ENCODE data around the gene CYP20A1.
A peak's percentile ranks its signal among the peaks of the same experiment; 100 is the strongest.
"Not testable (repeated sequence)": the region's sequence is repeated elsewhere in the genome, so short reads cannot be mapped to it uniquely, and the experiment has no call there.

CYP20A1 gene

GRCh38 chr2:203238704-203239526, at the start of gene CYP20A1:
Gene CYP20A1 (plus strand): TSS chr2:203239018. CDS start chr2:203239063, 45 bp downstream.
- DNase-seq (ENCODE audit: low spot score): peak; percentile 82

GRCh38 chr2:203190547-203190946, 48.3 kb upstream of the CYP20A1 start:
- DNase-seq (ENCODE audit: low spot score): not testable (repeated sequence)

DNA sequence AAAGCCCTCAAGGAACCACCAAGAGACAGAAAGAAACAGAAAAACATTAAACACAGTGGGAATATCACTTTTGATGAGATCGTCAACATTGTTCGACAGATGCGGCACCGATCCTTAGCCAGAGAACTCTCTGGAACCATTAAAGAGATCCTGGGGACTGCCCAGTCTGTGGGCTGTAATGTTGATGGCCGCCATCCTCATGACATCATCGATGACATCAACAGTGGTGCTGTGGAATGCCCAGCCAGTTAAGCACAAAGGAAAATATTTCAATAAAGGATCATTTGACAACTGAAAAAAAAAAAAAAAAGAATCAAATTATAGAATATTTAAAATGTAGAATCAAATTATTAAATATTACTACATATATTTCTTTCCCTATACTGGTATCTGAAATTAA, 47.8 kb upstream of the CYP20A1 start:
- DNase-seq (ENCODE audit: low spot score): not testable (repeated sequence)

DNA sequence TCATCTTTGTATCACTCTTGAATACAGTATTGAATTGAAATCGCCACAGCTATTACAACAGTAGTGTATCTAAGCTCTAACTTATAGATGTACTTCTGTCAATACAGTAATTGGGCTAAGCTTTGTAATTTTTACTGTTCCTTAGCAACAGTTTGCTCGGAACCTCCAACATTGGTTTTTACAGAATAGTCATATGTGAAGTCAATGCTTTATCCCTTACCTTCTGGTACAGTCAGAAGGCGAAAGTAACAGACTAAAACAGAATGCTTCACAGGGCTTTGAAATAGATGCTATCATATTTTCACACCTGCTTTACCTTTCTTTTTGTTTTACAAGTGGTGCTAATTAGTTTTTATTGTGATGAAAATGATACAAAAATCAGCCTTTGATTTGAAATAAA, 46.9 kb upstream of the CYP20A1 start:
- no peak for DNase-seq (ENCODE audit: low spot score)

- DNase-seq (ENCODE audit: low spot score): no peak
These were observed 43.3 kb upstream of the CYP20A1 start for GRCh38 chr2:203195331-203196036.

DNA sequence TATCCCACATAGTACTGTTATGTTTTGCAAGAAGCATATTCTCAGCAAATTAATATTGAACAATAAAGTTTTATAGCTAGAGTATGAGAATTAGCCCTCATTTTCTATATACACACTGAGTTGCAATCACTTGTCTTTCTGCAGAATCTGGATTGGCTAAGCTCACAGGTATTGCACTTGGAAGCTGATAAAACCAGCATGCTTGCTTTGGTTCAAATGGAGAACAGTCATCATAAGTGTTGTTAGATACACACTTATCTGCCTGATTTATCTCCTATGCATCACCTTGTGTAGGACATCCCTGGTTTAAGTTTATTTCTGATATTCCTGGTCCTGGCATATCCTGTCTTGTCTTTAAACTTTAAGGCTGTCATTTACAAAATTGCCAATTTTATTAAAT, 38.0 kb upstream of the CYP20A1 start:
- DNase-seq (ENCODE audit: low spot score): no peak

GRCh38 chr2:203201426-203201825, 37.4 kb upstream of the CYP20A1 start:
- DNase-seq (ENCODE audit: low spot score): peak; percentile 7

DNA sequence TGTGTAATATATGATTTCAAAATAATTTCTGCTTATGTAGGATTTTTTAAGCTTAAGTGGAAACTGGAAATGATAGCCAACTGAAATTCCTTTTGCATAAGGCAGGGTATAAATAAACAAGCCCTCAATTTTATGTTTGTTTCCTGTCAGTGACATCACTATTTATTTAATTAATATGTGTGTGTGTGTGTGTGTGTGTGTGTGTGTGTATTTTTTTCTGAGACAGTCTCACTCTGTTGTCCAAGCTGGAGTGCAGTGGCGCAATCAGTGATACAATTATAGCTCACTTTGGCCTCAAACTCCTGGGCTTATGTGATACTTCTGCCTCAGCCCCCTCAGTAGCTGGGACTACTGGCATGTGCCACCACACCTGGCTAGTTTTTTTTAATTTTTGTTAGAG, 29.3 kb upstream of the CYP20A1 start:
- no peak for DNase-seq (ENCODE audit: low spot score)

DNA sequence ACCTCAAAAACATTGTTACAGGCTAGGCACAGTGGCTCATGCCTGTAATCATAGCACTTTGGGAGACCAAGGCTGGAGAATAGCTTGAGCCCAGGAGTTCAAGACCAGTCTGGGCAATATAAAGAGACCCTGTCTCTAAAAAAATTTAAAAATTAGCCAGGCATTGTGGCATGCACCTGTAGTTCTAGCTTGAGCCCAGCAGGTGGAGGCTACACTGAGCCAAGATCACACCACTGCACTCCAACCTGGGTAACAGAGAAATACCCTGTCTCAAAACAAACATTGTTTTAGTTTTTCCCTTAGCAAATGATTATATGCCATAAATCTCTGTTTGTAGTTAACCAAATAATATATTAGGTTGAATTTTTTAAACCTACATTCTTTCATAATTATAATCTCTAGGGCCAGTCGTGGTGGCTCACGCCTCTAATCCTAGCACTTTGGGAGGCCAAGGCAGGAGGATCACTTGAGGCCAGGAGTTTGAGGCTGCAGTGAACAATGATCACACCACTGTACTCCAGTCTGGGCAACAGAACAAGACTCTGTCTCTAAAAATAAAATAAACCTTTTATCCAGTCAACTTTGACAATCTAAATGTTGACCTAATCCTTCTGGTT, 13.3 kb upstream of the CYP20A1 start:
- no peak for DNase-seq (ENCODE audit: low spot score)

DNA sequence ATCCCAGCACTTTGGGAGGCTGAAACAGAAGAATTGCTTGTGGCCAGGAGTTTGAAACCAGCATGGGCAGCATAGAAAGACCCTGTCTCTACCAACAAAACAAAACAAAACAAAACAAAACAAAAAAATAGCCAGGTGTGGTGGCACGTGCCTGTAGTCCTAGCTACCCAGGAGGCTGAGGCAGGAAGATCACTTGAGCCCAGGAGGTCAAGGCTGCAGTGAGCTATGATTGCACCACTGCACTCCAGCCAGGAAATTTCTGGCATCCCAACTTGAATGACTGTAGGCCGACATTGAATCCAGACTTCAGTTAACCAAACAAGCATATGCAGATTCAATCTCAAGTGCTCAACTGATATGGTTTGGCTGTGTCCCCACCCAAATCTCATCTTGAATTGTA, 9.1 kb upstream of the CYP20A1 start:
- DNase-seq (ENCODE audit: low spot score): not testable (repeated sequence)

DNA sequence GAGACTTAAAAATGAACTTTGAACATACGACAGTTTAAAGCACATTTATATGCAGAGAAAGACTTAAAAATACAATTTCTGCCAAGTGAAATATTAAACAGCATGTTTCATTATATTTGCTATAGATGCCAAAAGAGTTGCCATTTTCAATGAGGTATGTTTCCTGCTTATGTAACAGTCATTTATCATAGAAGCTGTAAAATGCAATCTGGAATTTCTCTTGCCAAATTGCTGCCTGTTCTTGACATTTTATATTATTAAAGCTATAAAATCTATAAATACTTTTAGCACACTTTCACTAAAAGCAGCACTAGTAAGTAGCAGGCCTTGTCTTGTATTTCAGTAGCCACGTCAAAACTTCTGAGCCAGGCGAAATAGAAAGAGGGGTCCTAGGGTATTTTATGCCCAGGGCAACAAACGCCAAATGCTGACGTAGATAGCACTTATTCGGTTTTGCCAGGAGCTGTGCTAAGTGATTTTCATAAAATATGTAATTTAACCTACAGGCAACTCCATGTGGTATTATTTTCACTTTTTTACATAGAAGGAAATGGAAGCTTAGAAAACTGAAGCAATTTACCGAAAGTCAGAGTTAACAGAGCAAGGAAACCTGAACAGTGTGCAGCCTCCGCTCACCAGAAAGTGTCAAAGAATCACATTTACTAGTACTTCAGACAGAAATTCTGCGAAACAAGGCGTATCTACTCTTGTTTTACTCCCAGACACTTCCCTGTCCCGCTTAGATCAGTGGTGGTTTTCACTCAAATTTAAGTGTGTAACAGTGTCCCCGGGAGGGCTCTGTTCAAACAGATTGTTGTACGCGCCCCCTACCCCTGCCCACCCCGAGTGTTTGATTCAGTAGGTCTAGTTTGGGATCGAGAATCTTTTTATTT, 1.2 kb upstream of the CYP20A1 start:
- no peak for DNase-seq (ENCODE audit: low spot score)

DNA sequence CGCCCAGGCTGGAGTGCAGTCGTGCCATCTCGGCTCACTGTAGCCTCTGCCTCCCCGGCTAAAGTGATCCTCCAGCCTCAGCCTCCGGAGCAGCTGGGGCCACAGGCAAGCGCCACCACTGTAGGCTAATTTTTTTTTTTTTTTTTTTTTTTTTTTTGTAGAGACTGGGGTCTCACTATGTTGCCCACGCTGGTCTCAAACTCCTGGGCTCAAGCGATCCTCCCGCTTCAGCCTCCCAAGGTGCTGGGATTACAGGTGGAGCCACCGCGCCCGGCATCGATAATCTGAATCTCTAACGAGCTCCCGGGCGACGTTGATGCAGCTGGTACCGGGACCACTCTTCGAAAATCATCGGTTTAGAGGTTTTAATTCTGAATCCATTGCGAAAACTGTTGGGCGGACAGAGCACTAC, 520 bp upstream of the CYP20A1 start:
- DNase-seq (ENCODE audit: low spot score): no peak

- no peak for DNase-seq (ENCODE audit: low spot score)
These were observed 1.7 kb downstream of the CYP20A1 start for GRCh38 chr2:203240491-203240890.

- DNase-seq (ENCODE audit: low spot score): no peak
These were observed 3.7 kb downstream of the CYP20A1 start for GRCh38 chr2:203242518-203242917.

DNA sequence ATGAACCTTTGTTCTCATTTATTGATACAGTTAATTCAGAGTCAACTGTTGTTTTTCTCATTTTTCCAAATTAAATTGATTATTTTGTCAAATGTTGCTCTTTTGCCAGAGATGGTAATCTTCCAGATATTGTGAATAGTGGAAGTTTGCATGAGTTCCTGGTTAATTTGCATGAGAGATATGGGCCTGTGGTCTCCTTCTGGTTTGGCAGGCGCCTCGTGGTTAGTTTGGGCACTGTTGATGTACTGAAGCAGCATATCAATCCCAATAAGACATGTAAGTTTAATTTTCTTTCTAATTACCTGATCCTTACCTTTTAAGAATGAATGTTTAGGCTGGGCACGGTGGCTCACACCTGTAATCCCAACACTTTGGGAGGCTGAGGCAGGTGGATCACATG, 7.8 kb downstream of the CYP20A1 start:
- DNase-seq (ENCODE audit: low spot score): no peak

DNA sequence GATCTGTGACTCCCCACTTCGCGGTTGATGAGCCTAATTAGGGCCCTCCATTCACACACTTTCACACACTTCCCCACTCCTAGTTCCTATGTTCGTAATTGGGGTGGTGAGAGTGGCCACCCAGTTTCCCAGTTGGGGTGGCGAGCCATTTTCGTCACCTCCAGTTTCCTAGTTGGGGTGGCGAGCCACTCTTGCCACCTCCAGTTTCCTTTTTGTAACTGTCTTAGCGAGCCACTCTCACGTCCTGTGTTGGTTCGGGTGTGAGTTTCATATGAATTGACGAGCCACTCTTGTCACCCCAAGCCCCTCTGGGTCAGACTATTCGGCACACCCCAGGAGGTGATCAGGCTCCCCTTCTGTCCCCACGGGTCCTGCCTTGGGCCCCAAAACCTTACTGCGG, 14.0 kb downstream of the CYP20A1 start:
- DNase-seq (ENCODE audit: low spot score): no peak

GRCh38 chr2:203253422-203254095, 14.7 kb downstream of the CYP20A1 start:
- DNase-seq (ENCODE audit: low spot score): not testable (repeated sequence)

DNA sequence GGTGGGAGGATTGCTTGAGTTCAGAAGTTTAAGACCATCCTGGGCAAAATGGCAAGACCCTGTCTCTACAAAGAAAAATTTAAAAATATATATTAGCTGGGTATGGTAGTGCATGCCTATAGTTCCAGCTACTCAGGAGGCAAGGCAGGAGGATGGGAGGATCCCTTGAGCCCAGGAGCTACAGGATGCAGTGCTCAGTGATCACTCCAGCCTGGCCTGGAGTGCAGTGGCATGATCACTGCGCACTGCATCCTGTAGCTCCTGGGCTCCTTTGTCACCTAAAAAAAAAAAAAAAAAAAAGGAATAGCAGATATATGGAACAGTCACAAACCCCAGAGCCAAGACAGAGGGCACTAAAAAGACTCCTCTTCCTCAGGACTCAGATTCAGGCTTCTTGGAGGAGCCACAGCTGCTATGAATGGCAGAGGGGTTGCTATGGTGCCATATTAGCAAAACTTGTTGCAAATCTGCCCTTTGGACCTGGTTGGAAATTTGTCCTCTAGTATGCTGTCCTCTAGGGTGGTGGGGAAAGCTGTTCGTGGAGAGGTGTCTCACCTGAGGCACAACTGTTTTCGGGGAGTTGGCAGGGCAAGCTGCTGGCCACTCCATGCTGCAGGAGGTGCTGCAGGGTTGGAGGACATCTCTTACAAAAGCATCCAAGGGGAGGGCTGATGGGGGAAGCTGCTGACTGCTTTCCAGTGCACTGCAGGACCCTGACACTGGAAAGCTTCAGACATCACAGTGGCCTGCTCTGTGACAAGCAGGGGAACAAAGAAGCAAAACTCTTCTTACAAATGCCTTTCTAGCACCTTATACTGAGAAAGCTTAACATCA, 22.7 kb downstream of the CYP20A1 start:
- DNase-seq (ENCODE audit: low spot score): no peak

DNA sequence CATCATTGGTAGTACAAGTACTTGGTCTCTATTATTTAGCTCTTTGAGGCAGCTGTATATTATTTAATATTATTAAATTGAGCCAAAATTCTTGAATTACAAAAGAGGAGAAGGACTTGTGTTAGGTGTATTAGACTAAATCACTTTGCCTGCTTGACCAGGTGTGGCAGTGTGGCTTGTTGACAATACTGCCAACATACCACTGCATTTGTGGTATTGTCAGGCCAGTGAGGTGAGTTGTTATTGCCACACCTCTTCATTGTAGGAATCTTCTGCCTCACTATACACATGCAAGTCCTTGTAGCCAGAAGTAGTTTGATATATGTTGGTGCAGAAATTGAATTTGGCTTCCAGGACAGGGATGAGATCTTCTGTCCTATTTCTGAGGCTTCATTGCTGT, 40.5 kb downstream of the CYP20A1 start:
- DNase-seq (ENCODE audit: low spot score): no peak

- no peak for DNase-seq (ENCODE audit: low spot score)
These were observed 41.7 kb downstream of the CYP20A1 start for GRCh38 chr2:203280428-203281064.
